Mesenchymal stem cell (in vitro differentiated cells and primary cell): Measurements from ENCODE around the gene MTHFD1L.
"Not testable (repeated sequence)": the region's sequence is repeated elsewhere in the genome, so short reads cannot be mapped to it uniquely, and the experiment has no call there.

Source experiments
- DNase-seq: peaks from one replicate; pipeline ENCODE4 v3.0.0-alpha.2; 2013
- H2AFZ ChIP-seq: one replicate; pipeline ENCODE4 v1.6.1; 2013; ENCODE audit warnings: low read depth, mild to moderate bottlenecking, control low read depth, inconsistent platforms, low read length, moderate library complexity
- H2AK5ac ChIP-seq: 2 replicates; pipeline ENCODE4 v1.6.1; 2013; ENCODE audit warnings: low read length, moderate library complexity, mild to moderate bottlenecking, inconsistent platforms; ENCODE audit not compliant: severe bottlenecking
- H2BK120ac ChIP-seq: one replicate; pipeline ENCODE4 v1.6.1; 2013; ENCODE audit warnings: low read depth, mild to moderate bottlenecking, inconsistent platforms, low read length, moderate library complexity
- H2BK12ac ChIP-seq, 2 experiments: one replicate each; pipeline ENCODE4 v1.6.1; 2013; ENCODE audit warnings: inconsistent platforms in 2 of 2, low read length in 2 of 2, mild to moderate bottlenecking in 2 of 2, moderate library complexity in 2 of 2, control low read depth in 1 of 2
- H2BK15ac ChIP-seq: one replicate; pipeline ENCODE4 v1.6.1; 2013; ENCODE audit warnings: mild to moderate bottlenecking, low read depth, inconsistent platforms; ENCODE audit not compliant: poor library complexity, severe bottlenecking
- H2BK5ac ChIP-seq: 2 replicates; pipeline ENCODE4 v1.6.1; 2013; ENCODE audit warnings: low read depth, mild to moderate bottlenecking, low read length, control low read depth, inconsistent platforms; ENCODE audit not compliant: poor library complexity, severe bottlenecking
- H3K14ac ChIP-seq, 2 experiments: one replicate each; pipeline ENCODE4 v1.6.1; 2013; ENCODE audit warnings: inconsistent platforms in 2 of 2, low read length in 2 of 2, control low read depth in 1 of 2, mild to moderate bottlenecking in 1 of 2, moderate library complexity in 1 of 2
- H3K18ac ChIP-seq, 2 experiments: one replicate each; pipeline ENCODE4 v1.6.1; 2013; ENCODE audit warnings: inconsistent platforms in 2 of 2, low read length in 2 of 2, control low read depth in 1 of 2, low read depth in 1 of 2, mild to moderate bottlenecking in 1 of 2
- H3K23ac ChIP-seq, 2 experiments: one replicate each; pipeline ENCODE4 v1.6.1; 2013; ENCODE audit warnings: inconsistent platforms in 2 of 2, low read length in 2 of 2, mild to moderate bottlenecking in 2 of 2, moderate library complexity in 2 of 2, control low read depth in 1 of 2
- H3K27ac ChIP-seq: 2 replicates; pipeline ENCODE4 v1.5.1; 2013; ENCODE audit warnings: mild to moderate bottlenecking, moderate library complexity, low read length, control low read depth, inconsistent platforms; ENCODE audit not compliant: poor library complexity, severe bottlenecking
- H3K27me3 ChIP-seq, 2 experiments: 2 replicates each; pipeline versions ENCODE4 v1.6.1 to v1.7.0; 2013; ENCODE audit warnings: low read length in 2 of 2, mild to moderate bottlenecking in 2 of 2, moderate library complexity in 2 of 2, control low read depth in 1 of 2, inconsistent platforms in 1 of 2; ENCODE audit not compliant: control insufficient read depth in 1 of 2, insufficient read depth in 1 of 2
- H3K36me3 ChIP-seq, 2 experiments: 2 replicates each; pipeline versions ENCODE4 v1.6.1 to v1.7.0; 2013; ENCODE audit warnings: low read length in 2 of 2, control low read depth in 1 of 2, inconsistent platforms in 1 of 2, low read depth in 1 of 2, mild to moderate bottlenecking in 1 of 2; ENCODE audit not compliant: insufficient read depth in 2 of 2, control insufficient read depth in 1 of 2
- H3K4ac ChIP-seq, 2 experiments: one replicate each; pipeline ENCODE4 v1.6.1; 2013; ENCODE audit warnings: inconsistent platforms in 2 of 2, low read length in 2 of 2, mild to moderate bottlenecking in 2 of 2, moderate library complexity in 2 of 2, control low read depth in 1 of 2, low read depth in 1 of 2
- H3K4me1 ChIP-seq: 2 replicates; pipeline ENCODE4 v1.6.1; 2013; ENCODE audit warnings: low read depth, low read length, control low read depth; ENCODE audit not compliant: control insufficient read depth, insufficient read depth
- H3K4me2 ChIP-seq: 2 replicates; pipeline ENCODE4 v1.6.1; 2013; ENCODE audit warnings: low read length, mild to moderate bottlenecking, inconsistent platforms; ENCODE audit not compliant: poor library complexity, severe bottlenecking
- H3K4me3 ChIP-seq, 2 experiments: 2 replicates each; pipeline versions ENCODE4 v1.5.1 to v1.7.0; 2013; ENCODE audit warnings: low read length in 2 of 2, mild to moderate bottlenecking in 2 of 2, control low read depth in 1 of 2, low read depth in 1 of 2; ENCODE audit not compliant: insufficient read depth in 1 of 2
- H3K79me1 ChIP-seq: replicated peaks from 2 replicates; pipeline ENCODE4 v1.6.1; 2013; ENCODE audit warnings: mild to moderate bottlenecking, control low read depth, low read length, inconsistent platforms; ENCODE audit not compliant: poor library complexity, severe bottlenecking
- H3K9ac ChIP-seq: 2 replicates; pipeline ENCODE4 v1.7.0; 2013; ENCODE audit warnings: mild to moderate bottlenecking, low read length, moderate library complexity
- H3K9me3 ChIP-seq: 2 replicates; pipeline ENCODE4 v1.7.0; 2013; ENCODE audit warnings: mild to moderate bottlenecking, low read length; ENCODE audit not compliant: control insufficient read depth
- H4K8ac ChIP-seq: one replicate; pipeline ENCODE4 v1.6.1; 2013; ENCODE audit warnings: inconsistent platforms, mild to moderate bottlenecking, low read length, moderate library complexity
- H4K91ac ChIP-seq: one replicate; pipeline ENCODE4 v1.6.1; 2013; ENCODE audit warnings: mild to moderate bottlenecking, low read length, inconsistent platforms
- WGBS: methylation state at CpG from one replicate; pipeline ENCODE4 v1.1.7; 2013; ENCODE audit warnings: mixed read lengths; 5-methylcytosine and 5-hydroxymethylcytosine counted together

The MTHFD1L gene

GRCh38 chr6:150846641-150847040 lies 18.9 kb upstream of the MTHFD1L start:
- peaks cover 1% of the 10 kb centered on the region for H3K4me1 ChIP-seq
- H2AFZ ChIP-seq, result no peak overlapping the region

GRCh38 chr6:150848400-150848799 lies 17.1 kb upstream of the MTHFD1L start:
- H3K27me3 ChIP-seq, result no peaks in the 10 kb centered on the region

More at GRCh38 chr6:150846641-150847040, 18.9 kb upstream of the MTHFD1L start:
- Histone ChIP-seq H3K9ac (no peak overlapping the region), H3K4ac (no peak overlapping the region), H3K27ac (no peak overlapping the region), H4K8ac (no peak overlapping the region), H3K4me3 (no peak overlapping the region), H3K23ac (no peak overlapping the region), H3K4me2 (no peak overlapping the region), H3K27me3 (no peaks in the 10 kb centered on the region), H3K14ac (no peak overlapping the region), H2BK5ac (no peak overlapping the region), H3K79me1 (peaks cover 23% of the 10 kb centered on the region), H2AK5ac (no peak overlapping the region), H2BK12ac (no peak overlapping the region), H2BK120ac (no peak overlapping the region), H3K18ac (no peak overlapping the region), H3K9me3 (no peaks in the 10 kb centered on the region), H2BK15ac (no peak overlapping the region), H4K91ac (no peak overlapping the region), H3K36me3 (peaks cover 0 to 6% of the 10 kb centered on the region in 2 experiments)
- 91% methylated on average over 5 of the region's 5 CpGs for WGBS
- peak; percentile 29 for DNase-seq

GRCh38 chr6:150854392-150854791 lies 11.1 kb upstream of the MTHFD1L start:
- H2AK5ac ChIP-seq, result peak overlapping the region; percentile 38
- not testable (repeated sequence) for H3K36me3 ChIP-seq, H4K8ac ChIP-seq, H3K9ac ChIP-seq, H2BK12ac ChIP-seq, H3K27me3 ChIP-seq, H3K4me1 ChIP-seq, H3K9me3 ChIP-seq, H3K18ac ChIP-seq, H3K4ac ChIP-seq, H3K23ac ChIP-seq, H3K14ac ChIP-seq, H3K4me3 ChIP-seq, H2AFZ ChIP-seq, H4K91ac ChIP-seq, H2BK15ac ChIP-seq, H3K27ac ChIP-seq, H2BK120ac ChIP-seq, DNase-seq, H2BK5ac ChIP-seq, H3K79me1 ChIP-seq
- WGBS, result 94% methylated on average over 4 of the region's 5 CpGs
- peak overlapping the region; percentile 50 for H3K4me2 ChIP-seq

More at GRCh38 chr6:150848400-150848799, 17.1 kb upstream of the MTHFD1L start:
- H3K4me3 ChIP-seq, result no peak overlapping the region
- no peak overlapping the region for H2BK5ac ChIP-seq
- H2AK5ac ChIP-seq, result no peak overlapping the region
- 69% methylated on average over 2 of the region's 2 CpGs for WGBS
- H3K27ac ChIP-seq, result no peak overlapping the region
- DNase-seq, result no peak
- H2BK15ac ChIP-seq, result peak overlapping the region; percentile 55
- H2BK12ac ChIP-seq, result no peak overlapping the region
- H3K9ac ChIP-seq, result no peak overlapping the region
- no peak overlapping the region for H4K8ac ChIP-seq
- peaks cover 0 to 3% of the 10 kb centered on the region in 2 experiments for H3K36me3 ChIP-seq
- no peak overlapping the region for H2BK120ac ChIP-seq
- no peak overlapping the region for H3K18ac ChIP-seq
- no peak overlapping the region for H3K23ac ChIP-seq
- no peak overlapping the region for H4K91ac ChIP-seq
- H2AFZ ChIP-seq, result no peak overlapping the region
- no peak overlapping the region for H3K4me2 ChIP-seq
- H3K4me1 ChIP-seq, result peaks cover 1% of the 10 kb centered on the region
- H3K14ac ChIP-seq, result no peak overlapping the region
- H3K9me3 ChIP-seq, result no peaks in the 10 kb centered on the region
- H3K4ac ChIP-seq, result no peak overlapping the region
- H3K79me1 ChIP-seq, result peaks cover 25% of the 10 kb centered on the region

- H4K91ac ChIP-seq, DNase-seq, H3K4ac ChIP-seq, H2AFZ ChIP-seq, H3K4me1 ChIP-seq, H3K79me1 ChIP-seq, H3K36me3 ChIP-seq, H2BK12ac ChIP-seq, H2BK120ac ChIP-seq, H3K4me2 ChIP-seq, H3K9ac ChIP-seq, H2BK5ac ChIP-seq, H3K14ac ChIP-seq, H2BK15ac ChIP-seq, H4K8ac ChIP-seq, H3K27ac ChIP-seq, H3K23ac ChIP-seq, H3K9me3 ChIP-seq, H2AK5ac ChIP-seq, H3K27me3 ChIP-seq: not testable (repeated sequence)
- H3K18ac ChIP-seq, result peak overlapping the region in 1 of 2 experiments; percentile 5
- WGBS, result over 99% methylated on average over 8 of the region's 8 CpGs
- H3K4me3 ChIP-seq, result peak overlapping the region in 1 of 2 experiments; percentile 9
These were observed 10.3 kb upstream of the MTHFD1L start for GRCh38 chr6:150855171-150855570.
